Kidney glomerular epithelial cell (primary cell): ENCODE measurements around the gene CCHCR1.
"Not testable (repeated sequence)": the region's sequence is repeated elsewhere in the genome, so short reads cannot be mapped to it uniquely, and the experiment has no call there.

Experiments
- DNase-seq: peaks from one replicate; lab custom pipeline; 2025; lab: John Stamatoyannopoulos, UW

CCHCR1 gene, protein sequence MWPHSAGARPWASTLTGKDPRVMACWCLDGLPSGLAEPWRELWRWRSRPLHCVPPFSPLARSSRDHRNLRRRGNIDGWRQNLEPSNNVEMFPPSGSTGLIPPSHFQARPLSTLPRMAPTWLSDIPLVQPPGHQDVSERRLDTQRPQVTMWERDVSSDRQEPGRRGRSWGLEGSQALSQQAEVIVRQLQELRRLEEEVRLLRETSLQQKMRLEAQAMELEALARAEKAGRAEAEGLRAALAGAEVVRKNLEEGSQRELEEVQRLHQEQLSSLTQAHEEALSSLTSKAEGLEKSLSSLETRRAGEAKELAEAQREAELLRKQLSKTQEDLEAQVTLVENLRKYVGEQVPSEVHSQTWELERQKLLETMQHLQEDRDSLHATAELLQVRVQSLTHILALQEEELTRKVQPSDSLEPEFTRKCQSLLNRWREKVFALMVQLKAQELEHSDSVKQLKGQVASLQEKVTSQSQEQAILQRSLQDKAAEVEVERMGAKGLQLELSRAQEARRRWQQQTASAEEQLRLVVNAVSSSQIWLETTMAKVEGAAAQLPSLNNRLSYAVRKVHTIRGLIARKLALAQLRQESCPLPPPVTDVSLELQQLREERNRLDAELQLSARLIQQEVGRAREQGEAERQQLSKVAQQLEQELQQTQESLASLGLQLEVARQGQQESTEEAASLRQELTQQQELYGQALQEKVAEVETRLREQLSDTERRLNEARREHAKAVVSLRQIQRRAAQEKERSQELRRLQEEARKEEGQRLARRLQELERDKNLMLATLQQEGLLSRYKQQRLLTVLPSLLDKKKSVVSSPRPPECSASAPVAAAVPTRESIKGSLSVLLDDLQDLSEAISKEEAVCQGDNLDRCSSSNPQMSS

GRCh38 chr6:31157513-31158139 lies at the start of gene CCHCR1:
CCHCR1 (minus strand) TSS chr6:31157802; CDS start chr6:31157600, 202 bp downstream.
- DNase-seq: no peak

GRCh38 chr6:31205638-31206037 lies 48.0 kb upstream of the CCHCR1 start:
- no peak for DNase-seq

- DNase-seq: no peak
Observed at GRCh38 chr6:31204751-31205145, 47.1 kb upstream of the CCHCR1 start.

GRCh38 chr6:31203345-31203979 lies 45.9 kb upstream of the CCHCR1 start:
- DNase-seq: peak; percentile 85

DNA sequence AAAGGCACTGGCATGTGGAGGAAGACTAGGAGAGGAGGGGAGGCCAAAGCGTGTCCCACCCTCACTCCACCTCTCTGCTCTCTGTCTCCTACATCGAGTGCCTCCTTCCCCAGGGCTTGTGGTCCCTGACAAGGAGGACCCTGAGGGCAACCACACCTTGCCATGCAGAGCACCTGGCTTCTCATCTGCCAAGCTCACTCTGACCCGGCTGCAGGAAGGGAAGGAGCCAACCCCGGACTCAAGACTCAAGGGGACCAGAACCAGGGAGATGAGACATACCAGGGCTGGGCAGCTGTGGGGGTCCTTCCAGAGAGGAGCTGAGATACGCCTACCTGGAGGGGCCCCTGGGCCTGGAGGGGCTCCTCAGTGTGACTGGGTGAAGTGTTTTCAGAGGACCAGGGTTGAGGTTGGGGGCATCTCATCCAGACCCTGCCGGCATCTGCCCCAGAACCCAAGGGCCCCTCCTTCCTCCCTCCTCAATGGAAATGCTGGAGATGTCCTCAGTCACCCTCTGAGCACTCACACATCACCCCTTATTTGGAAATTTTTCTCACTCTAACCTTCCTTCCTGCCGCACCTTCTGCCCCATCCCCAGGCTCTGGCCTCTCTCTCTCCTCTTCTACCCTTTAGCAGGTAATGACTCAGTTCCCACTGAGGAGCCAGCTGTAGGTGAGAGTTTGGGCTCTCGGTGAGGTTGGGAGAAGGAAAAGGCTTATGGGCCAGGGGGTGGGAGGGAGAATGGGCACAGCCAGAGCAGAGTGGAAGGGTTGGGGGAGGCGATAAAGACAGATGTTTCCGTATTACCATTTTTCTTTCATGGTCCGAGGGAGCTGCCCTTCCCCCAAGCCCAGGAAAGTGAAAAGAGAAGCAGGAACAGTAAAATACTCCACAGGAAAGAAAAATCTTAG lies 44.9 kb upstream of the CCHCR1 start:
- no peak for DNase-seq

DNA sequence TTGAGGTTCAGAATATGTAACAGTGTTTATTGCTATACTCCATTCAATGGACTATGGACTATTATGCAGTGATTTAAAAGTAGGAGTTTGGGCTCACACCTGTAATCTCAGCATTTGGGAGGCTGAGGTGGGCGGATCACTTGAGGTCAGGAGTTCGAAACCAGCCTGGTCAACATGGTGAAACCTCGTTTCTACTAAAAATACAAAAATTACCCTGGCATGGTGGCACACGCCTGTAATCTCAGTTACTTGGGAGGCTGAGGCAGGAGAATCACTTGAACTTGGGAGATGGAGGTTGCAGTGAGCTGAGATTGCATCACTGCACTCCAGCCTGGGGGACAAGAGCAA lies 41.5 kb upstream of the CCHCR1 start:
- DNase-seq: not testable (repeated sequence)

DNA sequence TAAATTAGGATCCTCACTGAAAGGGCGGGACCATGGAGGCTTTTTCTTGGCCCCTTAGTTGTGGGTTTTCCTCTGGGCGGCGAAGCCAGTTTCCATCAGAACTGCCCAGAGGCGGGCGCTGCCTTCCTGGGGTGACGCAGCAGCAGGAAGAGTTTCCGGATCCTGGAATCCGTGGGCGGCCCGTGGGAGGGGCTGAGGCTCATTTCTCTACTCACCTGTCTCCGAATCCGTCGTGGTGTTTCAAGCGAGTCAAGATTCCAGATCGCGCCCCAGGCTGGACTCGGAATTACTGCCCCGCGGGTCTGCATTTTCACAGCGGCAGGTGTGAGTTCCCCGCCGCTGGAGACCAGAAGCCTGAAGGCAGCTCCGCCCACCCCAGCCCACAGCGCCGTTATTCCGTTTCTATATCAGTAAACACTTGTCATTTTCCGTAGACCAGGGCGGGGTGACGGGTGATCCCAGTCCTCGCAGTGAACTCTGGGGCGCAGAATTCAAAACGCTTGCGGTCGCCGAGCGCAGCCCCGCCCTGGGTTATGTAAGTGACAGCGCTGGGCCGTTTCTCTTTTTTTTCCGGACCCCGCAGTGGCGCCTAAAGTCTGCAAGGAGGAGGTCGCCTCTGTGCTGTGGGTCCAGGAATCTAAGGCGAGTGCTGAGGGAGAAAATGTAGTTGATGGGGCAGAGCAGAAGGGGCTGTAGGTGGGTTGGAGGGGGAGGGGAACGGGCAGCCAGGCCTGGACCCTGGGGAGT lies 40.1 kb upstream of the CCHCR1 start:
- DNase-seq: peak; percentile 80

GRCh38 chr6:31196251-31197022 lies 38.8 kb upstream of the CCHCR1 start:
- DNase-seq: not testable (repeated sequence)

GRCh38 chr6:31195308-31195979 lies 37.8 kb upstream of the CCHCR1 start:
- not testable (repeated sequence) for DNase-seq

- no peak for DNase-seq
Observed at GRCh38 chr6:31194061-31194834, 36.6 kb upstream of the CCHCR1 start.

GRCh38 chr6:31193206-31193605 lies 35.6 kb upstream of the CCHCR1 start:
- no peak for DNase-seq

DNA sequence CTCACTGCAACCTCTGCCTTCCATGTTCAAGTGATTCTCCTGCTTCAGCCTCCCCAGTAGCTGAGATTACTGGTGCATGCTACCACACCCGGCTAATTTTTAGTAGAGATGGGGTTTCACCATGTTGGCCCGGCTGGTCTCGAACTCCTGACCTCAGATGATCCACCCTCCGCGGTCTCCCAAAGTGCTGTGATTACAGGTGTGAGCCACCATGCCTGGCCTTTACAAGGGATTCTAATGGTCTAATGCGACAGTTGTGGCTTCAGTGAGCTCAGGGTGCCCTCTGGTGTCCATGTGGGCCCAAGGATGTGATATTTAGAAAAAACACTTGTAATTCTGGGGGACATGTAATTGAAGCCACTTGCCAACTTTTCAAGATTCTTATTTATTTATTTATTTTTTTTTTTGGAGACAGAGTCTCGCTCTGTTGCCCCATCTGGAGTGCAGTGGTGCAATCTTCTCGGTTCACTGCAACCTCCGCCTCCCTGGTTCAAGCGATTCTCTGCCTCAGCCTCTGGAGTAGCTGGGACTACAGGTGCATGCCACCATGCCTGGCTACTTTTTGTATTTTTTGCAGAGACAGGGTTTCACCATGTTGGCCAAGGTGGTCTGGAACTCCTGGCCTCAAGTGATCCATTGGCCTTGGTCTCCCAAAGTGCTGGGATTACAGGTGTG lies 35.0 kb upstream of the CCHCR1 start:
- DNase-seq: peak; percentile 38

DNA sequence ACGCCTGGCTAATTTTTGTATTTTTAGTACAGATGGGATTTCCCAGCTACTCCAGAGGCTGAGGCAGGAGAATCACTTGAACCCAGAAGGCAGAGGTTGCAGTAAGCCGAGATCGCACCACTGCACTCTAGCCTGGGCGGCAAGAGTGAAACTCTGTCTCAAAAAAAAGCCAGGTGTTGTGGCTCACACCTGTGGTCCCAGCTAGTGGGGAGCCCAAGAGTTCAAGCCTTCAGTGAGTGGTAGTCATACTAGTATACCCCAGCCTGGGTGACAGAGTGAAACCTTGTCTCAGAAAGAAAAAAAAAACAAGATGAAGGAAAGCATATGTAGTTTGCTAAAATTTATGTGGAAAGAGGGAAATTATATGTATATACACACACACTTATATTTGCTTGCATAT lies 32.9 kb upstream of the CCHCR1 start:
- DNase-seq: no peak

- DNase-seq: not testable (repeated sequence)
Observed at GRCh38 chr6:31189223-31189622, 31.6 kb upstream of the CCHCR1 start.

DNA sequence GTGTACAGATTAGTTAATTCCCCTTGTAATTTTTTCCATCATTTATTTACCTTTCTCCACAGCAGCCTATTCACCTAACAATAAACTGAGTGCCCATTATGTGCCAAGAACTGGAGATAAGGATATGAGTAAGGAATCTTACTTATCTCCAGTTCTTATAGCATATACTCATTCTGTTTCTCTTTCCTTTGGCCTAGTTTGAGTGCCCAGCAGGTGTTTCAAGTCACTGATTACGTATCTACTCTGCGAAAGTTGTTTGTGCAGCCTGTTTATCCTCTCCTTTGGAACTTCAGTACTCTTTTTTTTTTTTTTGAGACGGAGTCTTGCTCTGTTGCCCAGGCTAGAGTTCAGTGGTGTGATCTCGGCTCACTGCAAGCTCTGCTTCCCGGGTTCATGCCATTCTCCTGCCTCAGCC lies 30.2 kb upstream of the CCHCR1 start:
- peak; percentile 32 for DNase-seq

- DNase-seq: peak; percentile 87
Observed at GRCh38 chr6:31186052-31186734, 28.6 kb upstream of the CCHCR1 start.

DNA sequence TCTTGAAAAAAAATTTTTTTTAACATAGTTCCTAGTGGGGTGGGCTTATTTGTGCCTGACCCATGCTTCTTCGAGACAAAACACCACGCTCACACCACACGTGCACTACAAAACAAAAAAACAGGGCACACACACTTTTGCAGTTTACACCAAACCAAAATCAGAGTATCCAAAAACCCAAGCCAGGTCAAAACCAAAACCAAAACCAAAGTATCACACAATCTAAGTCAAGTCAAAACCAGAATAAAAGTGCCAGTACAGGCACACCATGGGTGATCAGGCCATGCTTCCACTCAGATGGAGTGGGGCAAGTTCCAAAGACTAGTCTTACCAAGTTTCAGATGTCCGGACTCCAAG lies 28.1 kb upstream of the CCHCR1 start:
- not testable (repeated sequence) for DNase-seq
